NCI-H1092 treated with DMSO at 0.1 percent for 48 hours (cell line): ENCODE results near the gene TAF15.
A peak's percentile ranks its signal among the peaks of the same experiment; 100 is the strongest.

ENCODE experiments used
- DNase-seq: peaks from one replicate; lab custom pipeline; 2025; lab: John Stamatoyannopoulos, UW

The TAF15 gene

DNA sequence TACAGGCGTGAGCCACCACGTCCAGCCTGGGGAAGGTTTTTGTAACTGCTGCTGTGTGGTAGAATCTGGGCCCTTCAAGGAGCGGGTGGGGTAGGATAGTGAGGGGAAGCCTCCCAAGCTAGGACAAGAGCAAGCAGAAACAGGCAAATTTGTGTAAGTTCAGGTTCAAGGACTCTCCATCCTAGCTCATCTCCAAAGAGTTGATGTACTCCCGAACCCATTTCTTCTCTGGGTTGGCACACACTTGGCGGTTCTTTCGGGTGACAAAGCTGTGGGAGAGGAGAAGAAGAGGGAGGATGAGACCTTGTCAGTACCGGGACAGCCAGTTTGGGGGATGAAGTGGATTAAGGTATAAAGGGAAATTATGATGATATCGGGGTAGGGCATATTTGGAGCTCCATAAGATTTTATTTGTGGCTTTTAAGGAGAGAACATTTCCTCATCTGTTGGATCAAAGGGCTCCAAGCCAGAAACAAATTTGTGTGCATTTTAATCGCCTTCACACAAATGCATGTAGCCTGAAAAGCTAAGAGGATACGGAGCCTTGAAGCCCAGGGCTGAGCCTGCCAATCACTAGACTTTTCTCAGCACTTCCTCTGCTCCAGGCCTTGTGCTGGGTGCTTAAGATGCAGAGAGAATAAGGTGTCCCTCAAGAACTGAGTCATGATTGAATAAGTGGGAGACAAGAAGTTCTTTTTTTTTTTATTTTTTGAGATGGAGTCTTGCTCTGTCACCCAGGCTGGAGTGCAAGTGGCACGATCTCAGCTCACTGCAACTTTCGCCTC is 63.1 kb downstream of the TAF15 start:
- DNase-seq, result no peak

DNA sequence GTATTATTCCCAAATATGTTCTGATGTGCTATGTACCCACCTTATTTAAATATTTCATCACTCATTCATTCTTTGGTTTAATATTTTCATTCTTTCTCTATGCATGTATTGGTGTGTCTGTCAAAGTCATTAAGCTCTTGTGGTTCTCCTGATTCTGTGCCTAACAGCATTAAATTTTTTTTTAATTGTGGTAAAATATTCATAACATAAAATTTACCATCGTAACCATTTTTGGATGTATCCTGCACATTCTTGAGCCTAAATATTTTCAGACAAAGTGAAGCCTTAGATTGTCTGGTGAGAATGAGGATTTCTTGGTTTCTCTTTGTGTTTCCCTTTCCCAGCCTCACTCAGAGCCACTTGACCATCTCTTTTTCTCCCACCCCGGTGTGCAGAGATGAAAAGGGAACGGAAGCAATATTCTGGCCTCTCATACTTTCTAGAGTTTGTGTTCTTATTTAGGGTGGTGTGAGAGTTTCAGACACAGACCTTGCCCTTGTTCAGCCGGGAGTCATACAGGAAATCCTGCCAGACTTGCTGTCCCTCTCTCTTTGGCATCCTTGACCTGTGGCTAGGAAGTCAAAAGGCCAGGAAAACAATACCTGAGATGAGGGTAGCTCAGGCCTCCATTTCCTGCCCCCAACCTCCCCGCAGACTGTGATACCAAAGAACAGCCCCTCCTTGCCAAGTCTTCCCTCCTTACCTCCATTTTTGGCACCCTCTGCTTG is 66.0 kb downstream of the TAF15 start:
- DNase-seq, result no peak

DNA sequence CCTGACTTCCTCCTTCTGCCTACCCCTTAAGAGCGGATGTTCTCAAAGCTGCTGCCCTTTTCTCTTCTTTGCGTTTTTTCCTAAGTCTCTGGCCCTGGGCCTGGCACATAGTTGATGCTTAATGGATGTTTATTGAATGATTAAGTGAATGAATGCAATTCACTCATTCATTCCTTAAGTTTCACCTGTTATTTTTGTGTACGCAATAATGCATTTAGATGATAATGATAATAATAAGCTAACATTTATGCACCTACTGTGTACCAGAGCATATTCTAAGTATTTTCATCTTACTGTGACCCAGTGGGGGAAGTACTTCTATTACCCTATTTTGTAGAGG is 66.5 kb downstream of the TAF15 start:
- DNase-seq, result no peak

DNA sequence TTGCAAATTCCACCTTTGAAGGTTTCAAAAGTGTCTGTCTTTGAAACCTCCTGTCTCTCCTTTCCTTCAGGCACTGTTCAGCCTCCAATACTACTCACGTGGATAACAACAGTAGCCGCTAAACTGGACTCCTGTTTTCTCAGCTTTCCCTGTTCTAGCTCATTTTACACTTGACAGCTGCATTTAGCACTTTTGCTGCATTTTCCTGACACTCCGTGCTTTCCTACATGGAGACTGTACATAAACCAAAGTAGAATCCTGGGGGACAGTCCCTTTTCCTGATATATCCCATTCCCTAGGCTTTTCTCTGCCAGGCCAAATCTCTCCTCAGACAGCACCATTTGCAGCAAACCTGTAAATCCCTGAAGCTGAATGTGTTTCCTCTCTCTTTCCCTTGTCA is 67.2 kb downstream of the TAF15 start:
- no peak for DNase-seq

DNA sequence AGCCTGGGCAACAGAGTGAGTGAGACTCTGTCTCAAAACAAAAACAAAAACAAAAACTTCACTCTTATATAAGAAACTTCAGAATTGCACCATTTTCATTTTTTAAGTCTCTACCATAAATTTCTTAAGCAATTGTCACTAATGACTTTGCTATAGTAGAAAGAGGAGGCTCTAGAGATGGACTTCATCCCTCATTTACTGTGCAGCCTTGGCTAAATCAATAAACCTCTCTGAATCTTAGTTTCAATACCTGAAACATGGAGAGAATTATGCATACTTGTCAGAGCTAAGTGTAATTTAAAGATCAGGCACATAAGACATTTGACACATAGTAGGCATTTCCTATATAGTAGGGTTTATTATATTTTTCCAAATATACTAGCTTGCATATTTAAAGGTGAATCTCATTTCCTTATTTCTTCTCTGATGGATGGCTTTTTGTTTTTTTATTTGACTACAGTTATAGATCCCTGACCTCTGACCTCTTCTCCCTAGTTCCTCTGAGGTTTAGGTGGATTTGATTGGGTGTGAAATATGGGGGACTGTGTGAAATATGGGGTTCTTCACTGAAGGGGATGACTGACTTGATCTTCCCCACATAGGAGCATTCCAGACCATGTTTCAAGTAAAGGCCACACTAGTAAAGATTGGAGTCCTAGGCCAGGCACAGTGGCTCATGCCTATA is 68.2 kb downstream of the TAF15 start:
- no peak for DNase-seq

GRCh38 chr17:35878361-35878760 is 69.1 kb downstream of the TAF15 start:
- no peak for DNase-seq

GRCh38 chr17:35879773-35880654 is 70.7 kb downstream of the TAF15 start, which contains the start of gene CCL5:
Gene CCL5, minus strand, starts transcription at chr17:35880360.
- no peak for DNase-seq

DNA sequence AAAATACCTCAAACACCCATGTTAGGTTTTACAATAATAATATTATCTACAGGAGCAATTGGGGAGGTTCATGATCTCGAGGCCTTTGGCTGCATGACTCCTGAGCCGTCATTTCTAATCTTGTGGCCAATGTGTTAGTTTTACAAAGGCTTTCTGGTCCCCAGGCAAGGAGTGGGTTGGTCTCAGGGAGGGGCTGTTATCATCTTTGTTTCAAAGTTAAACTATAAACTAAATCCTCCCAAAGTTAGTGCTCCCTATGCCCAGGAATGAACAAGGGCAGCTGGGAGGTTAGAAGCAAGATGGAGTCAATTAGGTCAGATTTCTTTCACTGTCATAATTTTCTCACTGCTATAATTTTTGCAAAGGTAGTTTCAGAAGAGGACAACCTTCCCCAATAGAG is 80.0 kb downstream of the TAF15 start:
- no peak for DNase-seq

DNA sequence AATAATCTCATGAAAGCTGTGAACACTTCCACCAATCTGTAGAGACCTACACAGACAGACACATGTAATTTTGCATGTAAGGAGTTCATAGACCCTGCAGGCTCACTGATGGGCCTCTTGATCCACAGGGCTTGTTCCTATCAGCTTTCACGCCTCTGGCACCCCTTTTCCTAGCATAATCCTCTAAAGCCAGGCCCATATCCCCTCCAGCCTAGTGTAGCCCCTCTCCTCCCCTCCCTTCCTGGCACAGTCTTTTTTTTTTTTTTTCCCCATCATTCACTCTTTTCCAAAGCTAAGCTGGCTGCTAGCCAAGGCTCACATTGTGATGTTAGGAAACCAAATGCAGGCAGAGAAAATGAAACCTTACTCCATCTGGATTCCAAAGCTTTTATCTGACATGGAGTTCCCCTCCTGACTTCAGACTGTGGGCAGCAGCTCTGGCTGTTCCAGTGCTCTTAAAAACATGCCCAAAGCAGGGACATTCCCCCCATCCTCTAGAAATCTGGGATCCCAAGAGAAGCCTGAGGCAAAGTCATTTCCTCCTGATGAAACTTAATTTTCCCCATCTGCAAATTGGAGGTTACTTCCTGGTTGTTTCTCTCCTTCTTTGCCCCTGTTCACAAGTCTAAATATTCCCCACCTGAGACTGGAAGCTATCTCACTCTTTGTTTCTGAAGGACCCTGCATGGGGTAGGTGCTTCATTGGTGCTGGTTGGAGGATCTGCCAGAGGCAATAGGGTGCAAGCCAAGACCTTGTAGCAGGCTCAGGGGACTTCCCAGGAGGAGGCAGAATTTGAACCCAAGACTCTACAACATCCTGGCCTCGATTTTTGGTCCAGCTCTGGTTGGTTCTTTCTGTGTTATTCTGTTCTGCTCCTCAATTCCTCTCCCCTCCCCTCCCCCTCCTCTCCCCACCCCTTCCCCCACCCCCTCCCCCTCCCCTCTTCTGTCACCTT is 80.8 kb downstream of the TAF15 start:
- DNase-seq, result peak; percentile 36

DNA sequence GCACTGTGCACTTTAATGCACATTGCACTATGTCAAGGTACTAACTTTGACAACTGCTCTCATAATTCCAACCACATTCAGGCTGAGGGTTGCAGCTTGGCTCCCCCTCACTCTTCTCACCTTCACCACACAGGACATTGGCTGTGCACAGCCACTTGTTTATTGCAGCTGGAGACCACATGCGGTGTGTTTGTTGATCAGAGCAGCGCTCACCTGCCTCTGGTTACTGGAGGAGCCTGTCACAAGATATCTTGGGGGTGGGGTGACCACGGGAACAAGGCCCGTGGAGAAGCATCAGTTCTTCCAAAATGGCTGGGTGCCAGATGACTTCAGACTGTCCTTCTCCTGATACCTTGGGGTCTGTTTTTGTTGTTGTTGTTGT is 81.5 kb downstream of the TAF15 start:
- DNase-seq, result no peak

GRCh38 chr17:35891269-35891668 is 82.0 kb downstream of the TAF15 start:
- DNase-seq, result no peak

DNA sequence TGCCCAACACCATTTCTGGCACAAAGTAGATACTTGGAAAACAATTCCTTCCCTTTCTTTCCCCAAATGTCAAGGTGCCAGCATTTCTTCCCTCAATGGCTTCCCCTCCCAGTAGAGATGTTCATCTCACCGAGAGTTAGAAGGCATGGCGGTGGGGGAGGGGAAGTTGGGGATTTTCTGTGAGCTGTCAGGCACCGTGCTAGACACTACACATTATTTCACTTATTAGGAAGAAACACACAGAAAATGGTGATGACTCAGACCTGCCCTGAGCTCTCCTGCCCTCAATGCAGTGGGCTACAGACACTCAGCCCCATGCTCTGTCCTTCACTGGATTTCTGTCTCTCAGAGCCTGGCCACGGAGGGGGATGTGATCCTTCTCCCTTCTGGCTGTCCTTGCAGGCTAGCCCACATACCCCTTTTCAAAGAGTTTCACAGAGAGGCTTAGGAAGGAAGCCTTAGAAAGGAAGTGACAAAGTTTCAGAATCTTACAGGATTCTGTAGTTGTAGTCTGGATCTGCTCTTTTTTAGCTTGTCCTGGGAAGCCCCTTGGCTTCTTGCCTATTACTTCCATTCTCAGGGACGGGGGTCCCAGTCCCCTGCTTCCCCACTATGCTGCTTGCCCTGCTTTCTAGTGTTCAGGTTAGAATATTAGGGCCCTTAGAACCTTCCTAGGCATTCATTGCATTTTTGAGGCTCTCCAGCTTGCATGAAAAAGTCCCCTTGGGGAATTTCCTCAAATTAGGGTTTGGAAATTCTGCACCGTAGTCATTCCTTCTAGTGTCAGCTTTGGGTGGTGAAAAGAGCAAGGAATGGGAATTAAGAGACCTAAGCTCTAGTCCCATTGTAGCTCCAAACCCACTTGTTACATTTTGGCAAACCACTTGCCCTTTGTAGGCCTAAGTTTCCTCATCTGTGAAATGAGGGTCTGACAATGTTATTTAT is 83.1 kb downstream of the TAF15 start:
- no peak for DNase-seq

DNA sequence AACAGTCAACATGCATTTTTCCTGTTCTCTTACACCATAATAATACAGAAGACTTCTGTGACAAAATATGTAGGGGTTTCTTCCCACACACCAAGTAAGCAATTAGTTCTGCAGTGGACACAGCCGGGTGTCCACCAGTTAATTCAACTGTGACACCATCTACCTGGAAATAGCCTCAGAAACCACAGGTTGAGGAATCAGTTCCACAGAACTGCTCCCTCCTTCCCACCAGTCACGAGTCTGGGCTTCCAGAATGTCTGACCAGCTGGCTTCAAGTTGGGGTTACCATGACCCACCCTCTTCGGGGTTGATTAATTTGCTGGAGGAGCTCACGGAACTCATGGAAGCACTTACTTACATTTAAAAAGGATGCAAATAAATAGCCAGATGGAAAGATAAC is 84.5 kb downstream of the TAF15 start:
- DNase-seq, result no peak

DNA sequence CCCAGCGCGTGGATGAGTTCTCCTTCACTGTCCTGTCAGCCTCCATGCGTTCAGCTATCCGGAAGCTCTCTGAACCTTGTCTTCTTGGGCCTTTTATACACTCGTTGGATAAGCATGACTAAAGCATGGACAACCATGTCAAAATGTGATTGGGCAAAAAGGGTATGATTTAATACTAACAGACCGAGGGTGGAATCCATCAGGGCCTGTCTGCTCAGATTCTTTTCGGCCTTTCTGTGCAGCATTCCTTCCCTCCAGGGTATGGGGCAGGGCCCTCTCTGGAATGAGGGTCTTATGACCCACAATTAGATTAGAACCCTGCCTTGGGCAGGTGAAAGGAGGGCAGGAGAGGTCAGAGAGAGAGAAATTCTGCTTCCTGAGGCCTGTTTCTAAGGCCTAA is 84.9 kb downstream of the TAF15 start:
- no peak for DNase-seq

DNA sequence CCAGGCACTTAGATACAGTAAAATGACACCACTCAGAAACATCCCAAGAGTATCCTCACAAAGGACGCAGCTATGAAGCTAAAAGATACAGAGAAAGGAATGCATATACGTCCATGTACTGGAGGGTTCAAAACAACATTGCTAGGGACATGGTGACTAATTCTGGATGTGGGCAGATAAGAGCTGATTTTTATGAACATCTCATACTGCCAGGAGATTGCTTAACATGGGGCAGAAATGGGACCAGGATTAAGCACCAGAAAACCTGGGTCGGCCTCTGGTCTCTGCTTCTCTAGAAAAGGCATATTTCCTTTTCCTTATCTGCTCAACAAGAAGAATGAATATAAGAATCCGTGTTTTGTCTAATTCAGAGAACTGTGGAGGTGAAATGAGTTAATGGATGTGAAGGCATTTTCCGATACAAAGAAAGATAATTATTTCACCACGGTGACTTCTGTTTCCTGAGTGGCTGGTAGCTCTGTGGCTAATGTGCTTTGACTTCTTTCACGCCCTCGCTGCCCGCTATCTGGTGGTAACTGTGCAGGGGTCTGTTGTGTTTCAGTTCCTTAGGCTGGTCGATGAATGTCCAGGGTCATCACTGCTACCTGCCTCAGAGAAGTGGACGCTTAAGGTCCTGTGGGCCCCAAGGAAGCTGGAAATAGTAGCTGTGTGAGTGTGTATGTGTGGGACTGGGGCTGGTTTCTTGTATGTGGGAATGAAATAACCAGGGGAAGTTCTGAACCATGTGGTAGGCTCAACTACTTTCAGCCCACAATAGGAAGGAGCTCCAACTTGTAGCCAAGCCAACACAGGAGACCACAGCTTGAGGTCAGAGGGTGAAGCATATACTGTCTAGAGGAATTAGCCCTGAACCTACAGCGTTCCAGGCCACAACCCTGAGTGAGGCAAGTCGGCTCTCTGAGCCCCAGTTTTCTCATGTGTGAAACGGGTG is 86.6 kb downstream of the TAF15 start:
- DNase-seq, result no peak
